Measurements from ENCODE around the gene HPD.

- TF ChIP-seq CTCF (IDR thresholded peaks at IDR 0.05) (no peak), POLR2A (IDR thresholded peaks at IDR 0.05) (no peak), POLR2AphosphoS5 (IDR thresholded peaks at IDR 0.05) (no peak), EP300 (IDR thresholded peaks at IDR 0.05) (no peak)
Observed at GRCh38 chr12:121849211-121849610, 9.4 kb downstream of the HPD start.
